NCI-H1694 treated with DMSO at 0.1 percent for 48 hours (cell line): ENCODE data around the gene B4GALNT3.

Source experiments
- DNase-seq: peaks from one replicate; lab custom pipeline; 2025; lab: John Stamatoyannopoulos, UW

Gene B4GALNT3

GRCh38 chr12:593396-594270 lies 133.9 kb downstream of the B4GALNT3 start:
- no peak for DNase-seq

- no peak for DNase-seq
Measured at GRCh38 chr12:597926-598568, 138.3 kb downstream of the B4GALNT3 start.

GRCh38 chr12:599756-600155 lies 140.0 kb downstream of the B4GALNT3 start:
- no peak for DNase-seq

GRCh38 chr12:601976-602699 lies 142.4 kb downstream of the B4GALNT3 start:
- no peak for DNase-seq

- DNase-seq, result no peak
Measured at GRCh38 chr12:602700-603068, 142.9 kb downstream of the B4GALNT3 start.

GRCh38 chr12:604956-605355 lies 145.2 kb downstream of the B4GALNT3 start:
- DNase-seq, result no peak

- DNase-seq, result no peak
Measured at GRCh38 chr12:607541-608001, 147.8 kb downstream of the B4GALNT3 start.

GRCh38 chr12:608413-608812 lies 148.7 kb downstream of the B4GALNT3 start:
- no peak for DNase-seq

- DNase-seq, result no peak
Measured at GRCh38 chr12:608921-609320, 149.2 kb downstream of the B4GALNT3 start.

GRCh38 chr12:611721-612120 lies 152.0 kb downstream of the B4GALNT3 start:
- DNase-seq, result no peak

- no peak for DNase-seq
Measured at GRCh38 chr12:612293-612692, 152.6 kb downstream of the B4GALNT3 start.

- DNase-seq, result no peak
Measured at GRCh38 chr12:612886-613285, 153.1 kb downstream of the B4GALNT3 start.
